Measurements from ENCODE around the gene DDX50. TPM values are rescaled to one million over a fixed set of nuclear protein-coding genes. Genes with fewer than 3 reads are reported as not detected.

DDX50 gene
- total and polyA plus RNA-seq, 12 donors = 7.2 to 21.7 (median 19.8) TPM

- WGBS, 2 donors = 17% methylated on average over 22 of the region's 22 CpGs
- DNase-seq = no peak
- H3K27ac ChIP-seq = peak overlapping the region; percentile 77 to 93 (median 89)
- H3K27me3 ChIP-seq = no peaks in the 10 kb centered on the region
- intact Hi-C loops (cut with DNase I) = loop anchor here in 2 of 10 donors (5.0 kb wide), 2 partner anchors 103 to 418 kb away; no protein-coding TSS in a partner anchor
- peak overlapping the region; percentile 76 to 98 (median 93) for H3K4me3 ChIP-seq
- H3K9me3 ChIP-seq = no peaks in the 10 kb centered on the region
- H3K4me1 ChIP-seq = peaks cover 5 to 60% (median 54%) of the 10 kb centered on the region in 9 donors
- ATAC-seq = peak in 4 of 8 donors; percentile 4 to 12 (median 5)
- TF ChIP-seq CTCF (IDR thresholded peaks at IDR 0.05) = no peak
- peaks cover 0 to 26% (median 7%) of the 10 kb centered on the region in 9 donors for H3K36me3 ChIP-seq
Observed at GRCh38 chr10:68989317-68989990, 88.3 kb downstream of the DDX50 start.

GRCh38 chr10:68992636-68993440 lies 91.7 kb downstream of the DDX50 start:
- peaks cover 0 to 12% (median 0%) of the 10 kb centered on the region in 9 donors for H3K36me3 ChIP-seq
- WGBS, 2 donors = 25 to 27% methylated on average over 2 of the region's 2 CpGs
- ATAC-seq (peak in 3 of 8 donors; percentile 20 to 50 (median 27)), DNase-seq (peak; percentile 21 to 39)
- H3K4me3 ChIP-seq = peak overlapping the region in 1 of 10 donors; percentile 5
- intact Hi-C loops (cut with DNase I) = loop anchor here in 1 of 10 donors (10.0 kb wide), 1 partner anchor 192 kb away; the partner anchor contains the start of gene SUPV3L1
- TF ChIP-seq CTCF (IDR thresholded peaks at IDR 0.05) = no peak
- no peaks in the 10 kb centered on the region for H3K27me3 ChIP-seq
- H3K9me3 ChIP-seq = no peaks in the 10 kb centered on the region
- H3K4me1 ChIP-seq = peaks cover 5 to 71% (median 63%) of the 10 kb centered on the region in 9 donors
- H3K27ac ChIP-seq = peak overlapping the region; percentile 8 to 82 (median 68)

Other genes starting within 250 kb of the DDX50 start
- gene CCAR1, start 180.1 kb upstream of the DDX50 start, total RNA-seq = 10 to 100 TPM; 23.5 to 37.1 (median 30.5) TPM
- gene CCAR1, start 180.1 kb upstream of the DDX50 start, polyA plus RNA-seq = 10 to 100 TPM; 24.1 to 62.3 TPM
- gene STOX1, start 73.8 kb upstream of the DDX50 start, total RNA-seq = 1 to 10 TPM in 1 of 10 donors, under 1 TPM in 7, not detected in 2; 0.09 to 1.1 (median 0.20) TPM
- 1 to 10 TPM in 1 of 2 donors, under 1 TPM in 1; 0.22 to 1.9 TPM for gene STOX1, start 73.8 kb upstream of the DDX50 start, polyA plus RNA-seq
- 10 to 100 TPM; 17.6 to 52.4 (median 25.5) TPM for gene DDX21, start 54.9 kb downstream of the DDX50 start, total RNA-seq
- 10 to 100 TPM; 10.2 to 17.8 TPM for gene DDX21, start 54.9 kb downstream of the DDX50 start, polyA plus RNA-seq
- gene KIFBP, start 87.5 kb downstream of the DDX50 start, total RNA-seq = 10 to 100 TPM; 42.3 to 67.9 (median 53.2) TPM
- 10 to 100 TPM; 16.7 to 37.9 TPM for gene KIFBP, start 87.5 kb downstream of the DDX50 start, polyA plus RNA-seq
- gene SRGN, start 186.8 kb downstream of the DDX50 start, total RNA-seq = 100 to 1,000 TPM in 1 of 10 donors, 10 to 100 TPM in 9; 30.0 to 156 (median 51.8) TPM
- gene SRGN, start 186.8 kb downstream of the DDX50 start, polyA plus RNA-seq = 10 to 100 TPM; 23.1 to 99.2 TPM
- gene VPS26A, start 222.9 kb downstream of the DDX50 start, total RNA-seq = 10 to 100 TPM; 30.0 to 43.8 (median 35.2) TPM
- 10 to 100 TPM; 15.9 to 20.0 TPM for gene VPS26A, start 222.9 kb downstream of the DDX50 start, polyA plus RNA-seq